Activated naive CD4-positive, alpha-beta T cell treated with anti-CD3 and anti-CD28 coated beads, Interleukin-2, amount 50 U/mL, for 16 hours (primary cell): ENCODE measurements around the gene RNF213.
"Not testable (repeated sequence)": the region's sequence is repeated elsewhere in the genome, so short reads cannot be mapped to it uniquely, and the experiment has no call there.

Experiments
- DNase-seq: peaks from one replicate; pipeline ENCODE4 v3.0.0-alpha.2; 2020

The RNF213 gene

DNA sequence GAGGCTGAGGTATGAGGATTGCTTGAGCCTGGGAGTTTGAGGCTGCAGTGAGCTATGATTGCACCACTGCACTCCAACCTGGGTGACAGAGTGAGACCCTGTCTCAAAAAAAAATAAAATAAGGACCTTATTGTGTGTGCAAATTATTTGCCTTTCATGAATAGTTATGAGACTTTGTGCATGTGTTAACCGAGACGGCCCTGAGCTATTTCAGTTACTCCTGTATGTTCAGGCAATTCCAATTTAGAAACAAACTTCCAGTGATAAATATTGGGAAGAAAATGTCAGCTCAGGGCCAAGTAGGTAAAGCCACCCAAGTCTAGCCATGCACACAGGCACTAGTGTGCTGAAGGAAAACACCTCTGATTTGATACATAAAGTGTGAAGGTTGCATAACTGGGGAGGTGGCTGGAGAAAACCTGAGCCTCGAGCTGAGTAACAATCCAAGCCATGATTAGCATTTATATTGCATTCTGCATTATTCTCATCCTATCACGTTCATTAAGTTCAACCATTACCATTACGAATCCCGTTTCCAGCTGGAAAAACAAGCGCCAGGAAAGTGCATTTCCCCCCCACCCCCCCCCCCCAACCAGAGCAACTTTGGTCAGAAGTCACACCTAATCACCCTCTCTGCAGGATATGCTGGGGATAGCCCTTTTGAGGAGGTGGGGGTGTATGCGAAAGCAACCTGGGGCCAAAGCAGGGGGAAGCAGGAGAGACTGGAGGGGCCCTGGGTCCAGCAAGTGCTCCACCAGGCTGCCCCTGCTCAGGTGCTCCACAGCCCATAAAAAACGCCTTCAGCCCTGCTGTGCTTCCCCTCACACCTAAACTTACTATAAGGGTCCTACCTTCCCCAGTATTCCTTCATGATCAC, 135.7 kb downstream of the RNF213 start:
- DNase-seq = no peak

DNA sequence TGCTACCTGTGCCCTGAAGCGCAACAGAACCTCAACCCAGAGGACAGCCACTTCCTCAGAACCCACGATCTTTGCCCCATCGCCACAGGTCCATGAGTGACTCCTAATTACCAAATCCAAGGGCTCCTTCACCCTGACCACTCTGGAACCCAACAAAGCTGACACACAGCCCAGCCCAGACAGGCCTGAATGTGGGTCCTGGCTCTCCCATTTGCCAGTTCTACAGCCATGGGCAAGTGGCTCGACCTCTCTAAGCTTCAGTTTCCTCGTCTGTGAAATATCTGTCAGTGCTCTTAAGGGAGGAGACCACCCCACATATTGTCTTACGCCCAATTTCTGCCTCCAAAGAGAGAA, 136.4 kb downstream of the RNF213 start:
- DNase-seq = no peak

- no peak for DNase-seq
Observed at GRCh38 chr17:80397686-80398085, 137.0 kb downstream of the RNF213 start.

GRCh38 chr17:80401086-80401485, 140.4 kb downstream of the RNF213 start:
- not testable (repeated sequence) for DNase-seq

GRCh38 chr17:80402102-80402501, 141.4 kb downstream of the RNF213 start:
- DNase-seq = not testable (repeated sequence)

DNA sequence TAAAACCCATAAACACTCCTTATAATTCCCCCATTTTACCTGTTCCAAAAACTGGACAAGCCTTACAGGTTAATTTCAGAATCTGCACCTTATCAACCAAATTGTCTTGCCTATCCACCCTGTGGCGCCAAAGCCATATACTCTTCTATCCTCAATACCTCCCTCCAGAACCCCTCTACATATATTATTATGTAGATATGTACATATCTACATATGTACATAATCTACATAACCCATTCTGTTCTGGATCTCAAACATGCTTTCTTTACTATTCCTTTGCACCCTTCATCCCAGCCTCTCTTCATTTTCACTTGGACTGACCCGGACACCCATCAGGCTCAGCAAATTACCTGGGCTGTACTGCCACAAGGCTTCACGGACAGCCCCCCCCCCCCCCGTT, 142.3 kb downstream of the RNF213 start:
- no peak for DNase-seq

DNA sequence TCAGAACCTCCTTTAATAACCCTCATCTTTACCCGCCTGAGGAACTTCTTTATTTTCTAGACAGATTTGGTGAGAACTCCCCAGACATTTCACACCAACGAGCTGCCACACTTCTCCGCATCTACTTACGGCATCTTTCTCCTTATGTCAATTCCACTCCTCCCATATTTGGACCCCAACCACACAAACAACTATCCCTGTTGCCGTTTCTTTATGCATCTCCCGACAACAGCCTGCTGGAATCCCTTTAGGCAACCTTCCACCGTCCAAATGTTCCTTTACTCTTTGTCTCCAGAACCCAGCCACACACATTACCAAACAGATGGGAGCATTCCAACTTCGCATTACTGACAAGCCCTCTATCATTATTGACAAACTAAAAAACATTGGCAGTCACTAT, 145.5 kb downstream of the RNF213 start:
- DNase-seq = no peak

- not testable (repeated sequence) for DNase-seq
Observed at GRCh38 chr17:80407917-80408316, 147.3 kb downstream of the RNF213 start.

DNA sequence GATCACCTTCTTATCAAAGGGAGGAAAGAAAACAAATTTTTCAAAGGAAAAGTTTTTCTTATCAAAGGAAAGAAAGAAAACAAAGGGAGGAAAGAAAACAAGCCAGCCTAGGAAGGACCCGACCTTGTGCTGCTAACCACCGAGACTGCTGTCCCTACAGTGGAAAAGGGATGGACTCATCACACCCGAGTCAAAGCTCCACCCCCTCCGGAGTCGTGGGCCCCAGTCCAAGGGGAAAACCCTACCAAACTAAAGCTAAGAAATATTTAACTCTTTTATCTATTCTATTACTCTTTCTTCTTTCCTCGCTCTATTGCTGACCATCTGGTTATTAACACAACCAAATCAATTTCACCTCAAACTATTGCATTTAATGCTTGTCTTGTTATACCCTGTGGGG, 148.2 kb downstream of the RNF213 start:
- DNase-seq = no peak

DNA sequence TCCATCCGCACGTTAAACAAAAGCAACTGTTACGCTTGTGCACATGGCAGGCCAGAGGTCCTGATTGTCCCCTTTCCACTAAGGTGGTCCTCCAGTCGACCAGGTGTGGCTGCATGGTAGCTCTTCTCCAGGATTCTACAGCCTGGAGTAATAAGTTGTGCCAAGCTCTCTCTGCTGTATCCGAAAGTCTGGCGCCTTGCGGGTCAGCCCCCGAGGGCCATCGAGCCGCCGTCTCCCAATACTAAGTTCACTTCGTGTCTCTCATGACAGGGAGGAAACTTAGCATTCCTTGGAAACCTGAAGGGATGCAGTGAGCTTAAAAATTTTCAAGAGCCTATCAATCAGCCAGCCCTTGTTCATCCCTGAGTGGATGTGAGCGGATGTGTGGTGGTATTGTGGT, 149.0 kb downstream of the RNF213 start:
- DNase-seq = no peak

- DNase-seq = not testable (repeated sequence)
Observed at GRCh38 chr17:80410441-80411087, 149.9 kb downstream of the RNF213 start.

GRCh38 chr17:80413771-80414507, 153.3 kb downstream of the RNF213 start:
- no peak for DNase-seq

DNA sequence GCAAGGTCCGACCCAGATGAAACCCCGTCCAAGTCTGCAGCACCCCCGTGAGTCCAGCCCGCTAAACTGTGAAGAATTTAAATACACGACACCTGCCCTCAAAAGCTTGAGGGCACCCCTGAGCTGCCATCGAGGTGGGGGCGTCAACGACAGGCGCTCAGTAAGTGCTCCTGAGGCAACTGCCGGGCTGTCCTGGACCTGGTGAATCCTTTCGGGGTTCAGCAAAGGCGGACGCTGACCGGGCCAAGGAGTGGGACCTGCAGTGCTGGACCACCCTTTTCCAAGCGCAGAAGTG, 153.8 kb downstream of the RNF213 start:
- no peak for DNase-seq

DNA sequence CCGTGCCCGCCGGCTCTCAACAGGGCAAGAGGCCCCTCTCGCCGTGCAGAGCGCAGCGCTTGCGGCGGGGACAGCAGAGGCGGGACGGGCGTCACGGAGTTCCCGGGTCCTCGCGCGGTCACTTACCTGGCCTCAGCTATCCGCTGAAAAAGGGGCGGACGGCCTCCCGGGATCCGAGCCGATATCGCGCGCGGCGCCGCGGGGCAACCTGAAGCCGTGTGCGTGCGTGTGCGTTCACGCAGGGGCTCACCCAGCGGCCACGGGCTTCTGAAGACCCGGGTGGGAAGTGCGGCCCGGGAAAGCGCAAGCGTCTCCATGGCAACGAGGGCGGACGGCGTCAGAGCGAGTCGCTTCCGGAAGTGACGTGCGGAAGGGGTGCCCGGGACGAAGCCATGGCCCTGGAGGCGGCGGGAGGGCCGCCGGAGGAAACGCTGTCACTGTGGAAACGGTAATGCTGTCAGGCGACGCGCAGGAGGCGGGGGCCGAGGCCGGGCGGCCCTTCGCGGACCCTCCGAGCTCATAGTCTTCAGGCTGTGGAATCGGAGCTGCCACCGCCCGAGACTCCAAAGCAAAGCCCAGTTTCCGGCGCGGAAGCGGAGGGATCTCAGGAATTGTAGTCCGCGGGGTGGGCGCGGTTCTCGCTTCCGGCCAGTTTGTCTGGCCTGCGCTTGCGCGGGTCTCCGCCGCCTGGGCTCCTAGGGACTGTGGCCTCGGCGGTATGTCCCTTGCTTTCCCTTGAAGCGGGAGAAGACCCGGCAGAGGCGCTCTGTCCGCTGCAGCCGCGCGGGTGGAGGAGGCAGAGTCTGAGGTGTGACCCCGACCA, 154.4 kb downstream of the RNF213 start, which contains the start of gene ENDOV:
ENDOV (plus strand) TSS at position 365 of the 823 bp plus-strand sequence; CDS start at position 393, 28 bp downstream.
- DNase-seq = peak; percentile 91

GRCh38 chr17:80415626-80416137, 155.0 kb downstream of the RNF213 start:
- DNase-seq = no peak

DNA sequence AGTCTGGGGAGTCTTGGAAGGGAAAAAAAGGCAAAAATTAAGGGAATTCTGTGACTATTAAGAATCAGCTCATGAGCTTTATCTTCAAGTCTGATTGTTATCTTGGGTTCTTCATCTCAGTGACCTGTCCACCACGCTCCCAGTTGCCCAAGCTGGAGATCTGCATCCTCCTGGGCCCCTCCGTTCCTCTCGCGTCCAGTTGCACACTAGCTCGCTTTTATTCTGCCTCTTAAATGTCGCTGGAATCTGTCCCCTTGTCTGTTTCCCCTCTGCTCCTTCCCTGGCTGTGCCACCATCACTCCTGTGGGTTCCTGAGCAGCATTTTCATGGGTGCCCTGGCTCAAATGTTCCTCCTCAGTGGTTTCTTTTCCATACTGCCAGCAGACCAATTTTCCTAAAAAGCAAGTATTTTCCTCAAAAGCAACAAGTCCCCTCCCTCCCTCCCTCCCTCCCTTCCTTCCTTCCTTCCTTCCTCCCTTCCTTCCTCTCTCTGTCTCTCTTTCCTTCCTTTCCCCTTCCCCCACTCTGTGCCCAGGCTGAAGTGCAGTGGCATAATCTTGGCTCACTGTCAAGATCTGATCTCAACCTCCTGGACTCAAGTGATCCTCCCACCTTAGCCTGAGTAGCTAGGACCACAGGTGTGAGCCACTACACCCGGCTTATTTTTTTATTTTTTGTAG, 155.7 kb downstream of the RNF213 start:
- DNase-seq = no peak

- DNase-seq = no peak
Observed at GRCh38 chr17:80416940-80417293, 156.3 kb downstream of the RNF213 start.

DNA sequence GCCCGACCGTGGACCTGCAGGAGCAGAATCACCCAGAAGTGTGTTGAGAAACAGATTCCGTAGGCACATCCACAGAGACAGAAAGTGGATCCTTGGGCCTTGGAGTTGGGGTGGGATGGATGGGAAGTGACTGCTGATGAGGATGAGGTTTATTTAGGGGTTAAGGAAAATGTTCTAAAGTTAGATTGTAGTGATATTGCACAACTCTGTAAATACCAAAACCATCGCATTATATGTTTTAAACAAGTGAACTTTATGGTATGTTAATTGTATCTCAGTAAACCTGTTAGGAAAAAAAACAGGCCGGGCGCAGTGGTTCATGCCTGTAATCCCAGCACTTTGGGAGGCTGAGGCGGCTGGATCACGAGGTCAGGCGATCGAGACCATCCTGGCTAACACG, 157.9 kb downstream of the RNF213 start:
- DNase-seq = no peak

DNA sequence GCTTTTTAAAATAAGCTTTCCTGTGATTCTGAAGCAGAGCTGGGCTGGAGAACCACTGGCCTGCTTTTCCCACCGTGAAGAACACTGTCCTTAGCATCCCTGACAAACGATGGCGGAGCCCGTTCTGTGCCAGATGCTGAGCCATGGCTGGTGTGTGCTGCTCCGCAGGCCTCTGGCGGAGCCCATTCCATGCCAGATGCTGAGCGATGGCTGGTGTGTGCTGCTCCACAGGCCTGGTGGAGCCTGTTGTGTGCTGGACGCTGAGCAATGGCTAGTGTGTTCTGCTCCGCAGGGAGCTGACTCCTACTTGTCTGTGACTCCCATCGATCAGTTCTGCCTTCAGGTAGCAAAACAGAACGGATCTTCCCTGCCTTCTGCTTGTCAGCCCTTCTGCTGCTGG, 158.6 kb downstream of the RNF213 start:
- no peak for DNase-seq

GRCh38 chr17:80421381-80422090, 160.9 kb downstream of the RNF213 start:
- DNase-seq = no peak

- DNase-seq = no peak
Observed at GRCh38 chr17:80422276-80422675, 161.6 kb downstream of the RNF213 start.

GRCh38 chr17:80422981-80423380, 162.3 kb downstream of the RNF213 start:
- no peak for DNase-seq
